Activated T-cell treated with anti-CD3 and anti-CD28 coated beads for 24 hours (primary cell): ENCODE data around the gene OSBPL6.

Source experiments
- DNase-seq: peaks from one replicate; pipeline ENCODE4 v3.0.0-alpha.2; 2020; ENCODE audit warnings: low read depth

Gene OSBPL6

GRCh38 chr2:178359192-178359912 lies 165.0 kb downstream of the OSBPL6 start:
- no peak for DNase-seq

GRCh38 chr2:178361588-178361987 lies 167.3 kb downstream of the OSBPL6 start:
- no peak for DNase-seq

GRCh38 chr2:178363252-178363651 lies 168.9 kb downstream of the OSBPL6 start:
- DNase-seq, result no peak

- DNase-seq, result no peak
Observed at GRCh38 chr2:178365116-178365515, 170.8 kb downstream of the OSBPL6 start.

- DNase-seq, result no peak
Observed at GRCh38 chr2:178366412-178366811, 172.1 kb downstream of the OSBPL6 start.

GRCh38 chr2:178367344-178367743 lies 173.0 kb downstream of the OSBPL6 start:
- DNase-seq, result no peak

GRCh38 chr2:178374865-178375264 lies 180.6 kb downstream of the OSBPL6 start:
- DNase-seq, result no peak

- DNase-seq, result no peak
Observed at GRCh38 chr2:178377046-178377445, 182.7 kb downstream of the OSBPL6 start.

- DNase-seq, result no peak
Observed at GRCh38 chr2:178379162-178380004, 185.1 kb downstream of the OSBPL6 start.

GRCh38 chr2:178380763-178381162 lies 186.5 kb downstream of the OSBPL6 start:
- DNase-seq, result no peak

GRCh38 chr2:178383718-178384117 lies 189.4 kb downstream of the OSBPL6 start:
- no peak for DNase-seq

GRCh38 chr2:178385595-178386148 lies 191.4 kb downstream of the OSBPL6 start:
- no peak for DNase-seq

- no peak for DNase-seq
Observed at GRCh38 chr2:178386986-178387597, 192.8 kb downstream of the OSBPL6 start.

GRCh38 chr2:178388287-178388686 lies 194.0 kb downstream of the OSBPL6 start:
- no peak for DNase-seq

- DNase-seq, result no peak
Observed at GRCh38 chr2:178391701-178392100, 197.4 kb downstream of the OSBPL6 start.

GRCh38 chr2:178392215-178392614 lies 197.9 kb downstream of the OSBPL6 start:
- no peak for DNase-seq

- no peak for DNase-seq
Observed at GRCh38 chr2:178394859-178395258, 200.5 kb downstream of the OSBPL6 start.

- no peak for DNase-seq
Observed at GRCh38 chr2:178395295-178395694, 201.0 kb downstream of the OSBPL6 start.

GRCh38 chr2:178395941-178396570 lies 201.7 kb downstream of the OSBPL6 start:
- no peak for DNase-seq

GRCh38 chr2:178397002-178397605 lies 202.8 kb downstream of the OSBPL6 start:
- no peak for DNase-seq

GRCh38 chr2:178401994-178402437 lies 207.7 kb downstream of the OSBPL6 start:
- DNase-seq, result no peak
